CD1c-positive myeloid dendritic cell (primary cell): ENCODE data around the gene PCNX2.
A peak's percentile ranks its signal among the peaks of the same experiment; 100 is the strongest.

Experiments used
- DNase-seq: peaks from one replicate; pipeline ENCODE4 v3.0.0-alpha.2; 2016; ENCODE audit errors: extremely low spot score

Gene PCNX2

DNA sequence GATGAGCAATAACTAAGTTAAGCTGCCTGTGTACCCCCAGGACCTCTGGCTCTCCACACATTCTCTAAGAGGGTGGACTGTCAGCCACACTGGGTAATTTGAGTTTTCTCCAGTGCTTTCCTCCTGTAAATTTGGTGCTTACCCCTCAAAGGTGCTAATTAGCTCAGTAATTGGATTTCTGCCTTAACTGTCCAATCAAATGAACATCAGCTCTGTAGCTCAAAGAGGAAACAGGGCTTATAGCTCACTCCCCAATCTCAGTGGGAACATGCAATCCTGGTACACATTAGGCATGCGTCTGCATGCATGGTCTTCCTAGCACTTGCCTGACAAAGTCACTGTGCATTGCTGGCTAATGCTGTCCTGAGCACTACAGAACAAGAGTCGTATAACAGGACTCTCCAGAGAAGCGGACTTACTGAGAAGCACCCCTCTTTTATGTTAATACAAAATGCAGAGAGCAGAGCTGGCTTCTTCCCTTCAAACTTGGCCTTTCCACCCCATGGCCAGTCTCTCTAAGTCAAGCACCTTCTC, 235.0 kb downstream of the PCNX2 start:
- DNase-seq: no peak

DNA sequence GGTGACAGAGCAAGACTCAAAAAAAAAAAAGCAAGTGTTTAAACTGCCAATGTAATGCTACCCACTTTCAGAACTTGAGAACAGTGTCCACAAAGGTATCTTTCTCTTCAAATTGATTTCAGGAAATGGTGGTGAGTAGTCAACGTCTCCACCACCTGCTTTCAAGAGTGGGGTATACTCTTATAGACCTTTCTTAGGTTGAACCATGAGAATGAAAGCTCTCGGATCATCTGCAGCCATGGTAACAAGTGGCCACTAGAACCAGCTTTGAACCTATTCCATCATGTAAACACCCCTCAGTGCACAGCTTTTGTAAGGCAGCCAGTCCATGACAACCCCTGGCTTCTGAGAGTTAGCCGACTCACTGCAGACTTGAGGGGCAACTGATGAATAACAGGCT, 237.7 kb downstream of the PCNX2 start:
- DNase-seq: no peak

DNA sequence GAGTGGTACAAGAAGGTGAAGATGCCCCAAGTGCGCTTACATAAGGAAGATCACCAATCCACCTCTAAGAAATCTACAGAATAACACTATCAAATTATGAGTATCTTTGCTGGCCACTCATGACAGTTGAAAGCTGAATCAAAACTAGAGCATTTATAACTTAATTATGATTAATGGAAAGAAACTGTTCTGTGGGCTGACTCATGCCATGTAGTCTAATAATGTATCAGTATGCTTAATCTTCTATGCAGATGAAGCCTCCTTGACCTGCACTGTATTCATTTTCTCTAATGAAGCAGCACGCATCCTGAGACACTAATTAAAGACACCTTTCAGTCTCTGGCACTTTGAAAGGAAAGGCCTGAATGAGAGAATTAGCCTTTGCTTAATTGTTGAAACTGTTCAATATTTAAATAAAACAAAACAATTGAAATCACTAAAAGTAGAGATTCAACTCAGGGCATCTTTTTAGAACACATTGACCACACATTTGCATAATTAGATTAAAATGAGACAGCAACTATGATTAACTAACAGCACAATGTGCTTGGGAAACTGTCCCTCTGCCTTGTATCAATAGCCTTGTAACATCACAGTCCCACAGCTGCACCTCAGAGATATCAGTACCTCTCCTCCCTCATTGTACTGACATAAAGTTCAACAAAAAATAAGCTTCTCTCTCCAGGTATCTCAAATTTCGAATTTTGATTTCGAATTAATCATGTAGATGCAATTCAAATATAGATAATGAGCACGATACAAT, 239.5 kb downstream of the PCNX2 start:
- no peak for DNase-seq

DNA sequence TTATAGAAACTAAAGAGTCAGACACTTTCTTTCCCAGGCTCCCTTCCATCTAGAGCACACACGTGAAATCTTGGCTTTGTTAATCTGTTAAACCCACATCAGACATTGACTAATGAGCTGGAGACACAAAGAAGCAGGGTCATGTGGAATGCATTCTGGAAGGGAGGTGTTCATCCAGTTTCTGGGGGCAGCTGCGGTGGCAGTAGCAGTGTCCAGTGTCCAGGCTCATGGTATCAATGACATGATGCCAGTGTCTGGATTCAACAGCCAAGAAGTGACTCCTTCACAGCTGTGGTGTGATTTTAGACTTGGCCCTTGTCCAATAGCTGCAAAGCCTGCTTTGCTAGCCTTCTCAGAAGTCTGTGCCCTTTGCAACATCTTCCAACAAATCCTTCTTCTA, 249.9 kb downstream of the PCNX2 start:
- DNase-seq: no peak

DNA sequence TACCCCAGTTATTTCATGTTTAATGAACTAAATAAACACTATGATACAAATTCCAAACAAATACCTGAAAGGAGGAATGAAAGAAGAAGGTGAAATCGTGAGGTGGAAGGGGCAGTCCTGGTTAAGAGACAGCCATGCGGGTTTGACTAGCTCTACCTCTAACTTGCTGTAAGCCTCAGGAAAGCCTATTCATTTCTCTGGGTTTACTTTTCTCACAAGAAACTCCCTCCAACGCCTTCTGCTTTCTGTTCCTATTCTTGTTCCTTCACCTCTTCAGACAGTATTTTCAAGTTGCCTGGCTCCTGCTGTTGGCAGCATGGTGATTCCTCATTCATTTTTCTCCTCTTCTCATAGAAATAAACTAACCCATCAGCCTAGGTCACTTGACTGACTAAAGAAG, 252.7 kb downstream of the PCNX2 start:
- DNase-seq: no peak

DNA sequence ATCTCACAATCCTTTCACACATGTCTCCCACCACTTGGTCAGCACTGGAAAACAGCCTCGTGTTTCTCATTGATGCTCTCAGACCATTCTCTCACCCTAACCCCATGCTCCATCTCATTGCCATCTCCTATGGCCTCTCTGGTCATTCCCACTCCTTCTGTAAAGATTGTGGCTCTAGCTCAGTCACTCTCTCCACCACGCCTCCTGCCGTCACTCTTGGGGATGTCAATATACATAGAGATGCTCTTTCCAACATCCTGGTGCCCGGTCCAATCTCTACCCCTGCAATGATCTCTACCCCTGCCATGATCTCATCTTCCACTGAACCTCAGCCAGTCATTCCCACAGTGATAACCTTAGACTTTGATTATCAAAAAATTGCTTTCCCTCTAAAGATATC, 255.0 kb downstream of the PCNX2 start:
- no peak for DNase-seq

DNA sequence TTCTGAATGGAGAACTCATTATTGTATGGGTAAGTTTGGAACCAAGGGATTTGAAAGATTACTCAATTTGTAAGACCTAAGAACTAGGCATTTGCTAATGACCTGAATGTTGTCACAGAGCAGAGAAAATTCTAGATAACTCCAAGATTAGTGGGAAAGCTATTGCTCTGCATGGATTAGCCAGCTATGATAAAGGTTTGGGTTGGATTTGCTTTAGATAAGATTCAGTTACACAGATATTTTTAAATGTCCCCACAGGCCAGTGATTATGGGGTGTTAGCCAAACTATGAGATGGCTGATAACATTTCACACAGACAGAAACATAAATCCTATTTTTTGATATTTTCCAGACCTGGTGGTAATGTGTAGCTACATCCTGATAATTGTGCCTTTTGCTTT, 256.9 kb downstream of the PCNX2 start:
- DNase-seq: no peak

DNA sequence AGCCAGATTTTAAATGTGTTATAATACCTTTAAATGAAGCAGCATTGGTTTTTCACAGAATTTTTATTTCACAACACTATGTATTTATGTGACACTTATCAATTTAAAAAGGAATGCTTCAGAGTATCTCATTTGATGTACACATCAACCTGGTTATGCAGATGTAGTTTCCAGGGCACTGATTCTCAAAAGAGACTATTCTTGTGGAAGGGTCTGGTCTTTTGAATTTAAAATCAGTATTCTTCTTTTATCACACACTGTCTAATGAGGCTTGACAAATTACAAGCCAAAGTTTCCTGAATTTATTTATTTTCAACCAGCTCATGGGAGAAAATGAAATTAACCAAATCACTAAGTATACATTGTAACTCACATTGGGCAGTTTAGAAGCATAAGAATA, 257.7 kb downstream of the PCNX2 start:
- DNase-seq: no peak

DNA sequence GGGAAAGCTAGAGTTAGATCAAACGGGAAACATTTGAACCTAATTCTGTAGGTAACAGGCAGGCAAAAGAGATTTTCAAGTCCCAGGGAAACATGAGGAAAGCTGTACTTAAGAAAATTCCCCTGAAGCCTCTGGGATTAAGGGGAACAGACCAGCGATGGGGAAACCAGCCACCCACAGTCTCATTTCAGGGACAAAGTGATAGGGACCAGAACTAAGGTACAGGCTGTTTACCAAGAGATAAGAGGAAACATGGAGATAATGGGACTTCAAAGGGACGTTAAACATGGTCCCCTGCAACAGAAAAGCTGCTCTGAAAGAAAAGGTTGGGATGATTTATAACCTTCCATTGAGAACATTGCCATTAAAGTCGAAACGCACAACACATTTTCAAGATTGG, 260.7 kb downstream of the PCNX2 start:
- no peak for DNase-seq

DNA sequence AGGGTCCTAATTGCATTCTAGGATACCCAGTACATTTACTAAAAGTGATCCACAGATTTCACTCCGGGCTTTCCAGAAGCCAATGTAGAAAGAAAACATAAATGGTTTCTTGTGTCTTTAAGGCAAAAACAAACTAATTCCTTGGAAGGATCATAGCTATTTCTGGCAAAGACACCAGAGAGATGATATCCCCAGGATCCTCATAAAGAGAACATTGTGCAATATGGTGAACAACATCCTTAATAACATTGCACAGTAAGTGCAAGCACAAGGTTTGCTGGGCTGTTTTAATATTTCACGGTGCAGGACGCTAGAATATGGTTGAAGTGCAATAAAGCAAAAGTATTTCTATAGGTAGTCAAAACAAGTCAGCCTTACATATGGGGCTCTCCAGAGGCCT, 262.2 kb downstream of the PCNX2 start:
- DNase-seq: no peak

DNA sequence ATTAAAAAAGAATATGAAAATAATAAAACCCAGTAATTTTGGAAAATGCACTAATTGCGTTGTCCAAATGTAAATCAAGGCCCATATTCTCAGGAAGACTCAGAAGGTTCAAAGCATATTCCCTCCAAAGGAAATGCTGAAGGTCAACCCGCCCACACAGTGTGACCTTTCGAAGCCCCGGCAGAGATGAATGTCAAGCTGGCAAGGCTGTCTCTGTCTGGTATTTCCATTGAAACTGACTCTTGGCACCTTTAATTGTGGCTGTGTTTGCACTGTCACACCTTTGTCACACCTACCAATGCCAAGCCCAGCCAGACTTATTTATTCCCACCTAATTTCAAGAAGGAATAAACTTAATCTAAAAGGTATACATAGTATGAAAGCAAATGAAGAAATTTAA, 262.6 kb downstream of the PCNX2 start:
- no peak for DNase-seq

DNA sequence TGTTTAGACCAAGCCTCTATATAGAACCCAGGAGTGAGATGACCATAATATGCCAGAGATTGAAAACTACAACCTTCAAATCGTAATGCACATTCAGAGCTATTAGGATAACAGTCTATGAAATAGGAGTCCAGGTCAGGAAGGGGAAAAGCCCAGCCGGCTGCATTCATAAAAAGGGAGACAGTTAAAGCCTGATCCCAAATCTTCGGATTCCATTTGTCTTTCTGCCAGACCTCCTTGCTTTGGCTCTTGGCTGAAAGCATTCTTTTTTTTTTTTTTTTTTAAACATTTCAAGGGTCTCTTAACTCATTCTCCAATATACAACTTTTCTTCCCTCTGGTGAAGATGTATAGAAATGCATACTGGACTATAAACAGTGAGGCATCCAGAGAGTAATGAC, 264.0 kb downstream of the PCNX2 start:
- no peak for DNase-seq

DNA sequence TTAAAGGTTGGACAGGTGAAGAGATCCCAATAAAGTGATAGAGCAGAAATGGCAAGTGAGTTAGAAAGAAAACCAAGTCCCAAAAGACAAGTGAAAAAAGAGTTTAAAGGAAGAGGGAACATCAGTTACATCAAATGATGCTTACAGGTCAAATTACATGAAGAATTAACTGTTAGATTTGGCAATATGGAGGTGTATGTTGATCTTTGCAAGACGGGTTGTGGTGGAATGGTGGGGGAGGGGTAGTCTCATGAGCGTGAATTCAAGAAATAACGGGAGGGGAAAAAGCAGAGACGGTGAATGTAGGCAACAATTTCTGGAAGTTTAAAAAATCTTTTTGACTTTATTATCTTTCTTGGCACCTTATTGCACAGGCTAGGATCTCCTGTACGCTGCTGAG, 268.5 kb downstream of the PCNX2 start:
- no peak for DNase-seq

DNA sequence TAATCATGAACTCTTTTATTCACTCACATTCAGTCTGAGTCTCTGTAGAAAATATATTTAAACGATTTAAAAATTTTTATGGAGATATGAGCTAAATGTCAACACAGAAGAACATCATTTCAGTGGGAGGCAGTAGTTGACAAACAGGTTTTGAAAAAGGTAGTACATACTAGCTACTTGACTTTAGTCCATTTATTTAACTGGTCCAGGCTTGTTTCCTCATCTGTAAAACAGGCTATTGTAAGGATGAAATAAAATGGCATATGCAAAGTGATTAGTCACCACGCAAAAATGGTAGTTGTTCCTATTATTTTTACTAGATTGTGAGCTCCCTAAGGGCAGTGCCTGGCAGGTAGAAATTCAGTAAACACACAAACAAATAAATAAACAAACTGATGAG, 270.0 kb downstream of the PCNX2 start:
- DNase-seq: no peak

DNA sequence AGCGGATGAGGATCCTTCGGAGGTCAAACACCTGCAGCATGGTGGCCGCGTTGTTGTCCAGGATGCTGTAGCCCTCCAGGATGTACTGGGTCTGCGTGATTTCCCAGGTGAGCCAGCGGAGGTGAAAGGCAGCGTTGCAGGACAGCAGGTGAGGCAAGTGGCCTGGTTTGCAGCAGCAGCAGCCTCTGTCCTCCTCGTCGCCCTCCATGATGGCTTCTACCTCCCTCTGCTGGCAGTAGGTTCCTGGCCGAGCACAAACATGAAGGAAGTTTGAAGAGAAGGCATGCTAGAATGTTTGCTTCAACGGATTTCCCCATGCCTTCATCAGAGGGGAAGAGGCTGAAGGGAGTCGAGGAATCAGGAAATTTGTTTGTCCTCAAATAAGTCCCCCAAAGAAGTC, 270.4 kb downstream of the PCNX2 start:
- DNase-seq: peak; percentile 5

DNA sequence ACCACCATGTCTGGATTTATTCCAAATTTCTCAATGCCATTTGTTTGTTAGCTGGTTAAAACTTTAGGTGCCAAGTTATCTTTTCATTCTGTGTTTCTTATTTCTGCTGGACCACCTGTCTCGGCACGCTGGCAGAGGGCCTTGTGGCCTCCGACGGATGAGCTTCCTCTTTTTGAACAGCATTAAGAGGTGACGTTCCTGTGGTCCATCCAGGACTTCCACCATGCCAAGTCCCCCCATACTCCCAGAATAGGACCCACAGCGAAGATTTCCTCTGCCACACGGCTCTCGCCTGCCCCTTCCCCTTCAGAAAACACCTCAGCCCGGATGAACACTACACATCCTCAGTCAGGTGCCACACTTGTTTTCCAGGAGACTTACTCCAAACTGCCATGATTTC, 271.3 kb downstream of the PCNX2 start:
- no peak for DNase-seq

DNA sequence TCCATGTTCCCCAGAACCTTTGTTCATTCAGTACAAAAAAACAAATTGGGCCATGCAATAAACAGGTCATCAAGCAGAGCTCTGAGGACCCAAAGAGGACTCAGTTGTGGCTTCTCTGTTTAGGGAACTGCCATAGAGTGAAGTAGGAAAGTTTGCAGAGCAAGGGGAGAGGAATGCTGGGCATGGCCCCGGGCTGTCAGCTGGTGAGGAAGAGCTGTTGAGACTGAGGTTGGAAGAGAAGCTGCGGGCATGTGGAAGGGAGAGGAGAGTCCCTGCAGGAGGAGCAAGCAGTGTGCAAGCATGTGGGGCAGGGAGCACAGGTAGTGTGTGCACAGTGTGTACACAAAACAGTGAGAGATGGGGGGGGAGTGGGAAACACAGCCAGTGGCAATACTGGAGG, 273.3 kb downstream of the PCNX2 start:
- no peak for DNase-seq

DNA sequence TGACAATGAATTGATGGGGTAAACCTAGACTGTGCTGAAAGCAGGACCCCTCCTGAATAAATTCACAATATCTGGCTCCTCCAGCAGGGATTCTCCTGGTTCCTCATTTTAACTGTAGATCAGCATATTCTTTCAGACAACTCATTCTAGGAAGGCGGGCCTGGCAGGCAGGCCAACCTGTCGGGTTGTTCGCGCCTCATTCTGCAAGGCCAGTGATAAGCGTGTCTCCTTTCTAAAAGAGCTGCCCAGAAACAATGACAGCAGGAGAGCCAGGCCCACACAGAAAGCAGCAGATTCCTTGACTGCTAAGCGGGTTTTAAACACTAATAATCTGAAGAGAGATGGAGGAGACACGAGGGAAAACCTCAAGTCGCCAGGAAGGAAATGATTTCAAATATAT, 275.1 kb downstream of the PCNX2 start:
- DNase-seq: peak; percentile 13

DNA sequence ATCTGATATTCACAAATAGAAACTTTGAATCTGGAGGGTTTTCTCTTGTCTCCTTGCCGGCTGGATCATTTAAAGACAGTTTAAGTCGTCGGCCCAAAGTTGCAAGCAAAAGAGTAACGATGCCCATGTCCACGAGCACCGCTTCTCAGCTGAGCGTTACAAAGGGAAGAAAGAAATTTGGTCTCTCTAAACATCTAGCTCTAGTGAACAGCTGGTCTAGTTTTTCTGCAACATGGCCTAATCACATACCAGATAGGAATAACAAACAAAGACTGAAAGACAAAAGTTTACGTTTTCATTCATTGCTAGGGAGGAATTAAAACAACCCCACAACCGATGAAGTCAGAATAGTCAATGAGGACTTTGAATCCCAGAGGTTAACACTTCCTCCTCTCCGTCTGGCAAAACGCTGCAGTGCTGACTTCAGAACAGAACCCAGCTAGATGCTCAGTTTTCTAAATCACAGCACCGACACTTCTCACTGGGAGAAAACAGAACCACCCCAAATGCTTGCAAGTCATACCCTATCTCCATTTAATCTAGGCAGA, 275.7 kb downstream of the PCNX2 start:
- peak; percentile 5 for DNase-seq

DNA sequence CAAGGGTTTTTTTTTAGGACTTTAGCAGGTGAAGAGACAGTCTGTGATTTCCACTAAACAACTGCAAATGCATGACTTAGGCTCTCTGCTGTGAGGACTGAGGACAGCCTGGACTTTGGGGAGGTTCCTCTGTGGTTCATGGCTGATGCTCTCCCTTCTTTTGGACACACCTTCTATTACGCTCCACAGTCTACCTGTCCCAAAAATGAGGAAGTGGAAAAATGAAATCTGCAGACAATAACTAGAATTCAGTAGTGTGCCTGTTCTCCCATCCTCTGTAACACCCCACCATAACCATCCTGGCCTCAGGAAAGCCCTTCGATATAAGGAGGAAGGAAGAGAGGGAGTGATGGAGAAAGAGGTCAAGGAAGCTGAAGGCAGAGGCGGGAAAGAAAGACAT, 276.4 kb downstream of the PCNX2 start:
- no peak for DNase-seq

DNA sequence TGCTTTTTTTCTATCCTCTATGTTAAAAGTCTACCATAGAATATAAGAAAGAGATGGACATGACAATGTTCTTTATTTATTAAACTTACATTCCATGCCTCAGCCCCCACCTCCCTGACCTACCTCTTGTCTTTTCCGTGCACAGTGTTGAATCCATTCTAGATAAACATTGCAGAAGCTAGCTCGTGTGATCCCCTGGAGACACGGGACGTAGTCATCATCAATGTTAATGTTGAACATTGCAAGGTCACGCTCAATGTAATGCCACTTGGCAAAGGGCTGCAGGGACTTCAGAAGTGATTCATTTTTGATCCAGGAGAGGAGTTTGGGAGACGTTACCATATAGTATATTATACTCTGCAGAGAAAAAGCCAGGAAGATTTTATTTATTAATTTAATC, 278.7 kb downstream of the PCNX2 start:
- DNase-seq: no peak

DNA sequence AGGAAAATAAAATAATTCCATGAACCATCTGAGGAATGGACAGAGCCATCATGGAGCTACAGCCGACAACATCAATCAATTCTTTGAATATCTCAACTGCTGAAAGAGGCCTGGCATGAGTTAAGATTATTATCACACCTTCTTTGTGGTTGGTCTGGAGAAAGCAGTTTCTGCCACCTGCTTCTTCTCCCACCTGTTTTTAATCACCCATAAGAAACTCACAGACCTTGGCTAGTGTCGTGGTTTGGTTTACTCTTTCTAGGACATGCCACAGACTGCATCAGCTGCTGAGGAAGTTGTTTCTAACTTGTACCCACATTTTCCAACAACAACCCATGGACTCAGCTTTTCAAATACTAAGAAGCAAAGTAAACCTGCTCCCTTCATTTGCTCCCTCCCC, 279.6 kb downstream of the PCNX2 start:
- no peak for DNase-seq

DNA sequence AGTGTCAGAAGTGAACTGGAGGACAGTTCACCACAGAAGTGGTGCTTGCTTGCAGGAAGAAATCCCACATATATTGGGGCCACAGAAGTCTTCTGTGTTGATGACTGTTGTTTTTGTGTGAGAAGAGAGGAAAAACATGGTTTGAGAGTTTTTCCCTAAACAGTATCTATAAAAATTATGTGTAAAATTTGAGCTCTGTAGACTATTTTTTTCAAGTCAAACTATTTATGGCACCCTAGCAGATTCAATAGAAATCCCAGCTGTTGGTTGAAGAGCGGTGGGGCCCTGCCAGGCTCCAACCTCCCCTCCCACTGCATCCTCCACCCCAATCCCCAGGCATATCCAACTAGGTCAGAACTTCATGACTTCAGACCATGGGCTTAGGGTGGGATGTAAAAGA, 283.5 kb downstream of the PCNX2 start:
- no peak for DNase-seq

DNA sequence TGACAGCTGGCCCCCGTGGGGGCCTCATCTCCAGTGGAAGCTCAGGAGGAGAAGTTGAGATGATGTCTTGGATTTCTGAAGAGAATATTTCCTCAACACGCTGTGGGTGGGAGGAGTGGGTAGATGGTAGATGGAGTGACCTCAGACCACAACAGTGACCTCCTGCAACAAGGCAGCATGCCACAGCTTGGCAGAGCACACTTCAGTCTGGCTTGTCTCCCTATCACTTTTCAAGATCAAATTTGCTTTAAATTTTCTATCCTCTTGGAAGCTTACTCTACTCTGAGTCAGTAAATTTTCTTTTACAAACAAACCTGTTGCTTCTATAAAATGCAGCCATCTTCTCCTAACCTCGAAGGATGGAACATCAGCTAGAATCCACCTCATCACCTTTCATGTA, 285.4 kb downstream of the PCNX2 start:
- DNase-seq: peak; percentile 36
